Measurements from ENCODE around the gene ST3GAL6.

DNA sequence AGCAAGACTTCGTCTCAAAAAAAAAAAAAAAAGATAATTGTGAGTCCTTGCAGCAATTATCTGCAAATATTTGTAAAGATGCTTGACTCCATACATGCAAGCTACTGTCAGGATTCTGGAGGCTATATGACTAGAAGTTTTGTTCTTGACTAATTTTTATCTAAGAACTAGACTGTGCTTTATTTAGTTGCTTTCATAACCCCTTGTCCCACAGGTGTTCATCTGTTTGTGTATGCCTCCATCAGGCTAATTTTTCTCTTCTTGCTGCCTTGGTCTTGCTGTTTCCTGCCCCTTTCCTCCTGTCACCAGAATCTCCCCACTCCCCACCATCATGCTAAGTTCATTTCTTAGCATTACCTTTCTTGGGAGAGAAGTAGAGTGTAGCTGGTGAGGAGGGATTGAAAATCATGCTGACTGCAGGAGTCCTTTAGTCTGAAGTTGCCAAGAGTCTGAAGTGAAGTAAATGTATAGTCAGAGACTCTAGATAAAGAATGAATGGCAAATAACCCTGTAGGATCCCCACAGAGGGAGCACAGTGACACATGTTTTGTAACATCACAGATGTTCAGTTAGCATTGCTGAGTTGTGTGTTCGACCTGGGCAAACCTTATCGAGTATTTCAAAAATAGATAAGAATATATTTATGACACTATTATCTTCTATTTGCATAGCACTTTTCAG is 12.5 kb downstream of the ST3GAL6 start:
- no peak for TF ChIP-seq EZH2phosphoT487 (IDR thresholded peaks at IDR 0.05; ENCODE audit: borderline replicate concordance, low read depth, low read length)
- TF ChIP-seq, protein P1, sequence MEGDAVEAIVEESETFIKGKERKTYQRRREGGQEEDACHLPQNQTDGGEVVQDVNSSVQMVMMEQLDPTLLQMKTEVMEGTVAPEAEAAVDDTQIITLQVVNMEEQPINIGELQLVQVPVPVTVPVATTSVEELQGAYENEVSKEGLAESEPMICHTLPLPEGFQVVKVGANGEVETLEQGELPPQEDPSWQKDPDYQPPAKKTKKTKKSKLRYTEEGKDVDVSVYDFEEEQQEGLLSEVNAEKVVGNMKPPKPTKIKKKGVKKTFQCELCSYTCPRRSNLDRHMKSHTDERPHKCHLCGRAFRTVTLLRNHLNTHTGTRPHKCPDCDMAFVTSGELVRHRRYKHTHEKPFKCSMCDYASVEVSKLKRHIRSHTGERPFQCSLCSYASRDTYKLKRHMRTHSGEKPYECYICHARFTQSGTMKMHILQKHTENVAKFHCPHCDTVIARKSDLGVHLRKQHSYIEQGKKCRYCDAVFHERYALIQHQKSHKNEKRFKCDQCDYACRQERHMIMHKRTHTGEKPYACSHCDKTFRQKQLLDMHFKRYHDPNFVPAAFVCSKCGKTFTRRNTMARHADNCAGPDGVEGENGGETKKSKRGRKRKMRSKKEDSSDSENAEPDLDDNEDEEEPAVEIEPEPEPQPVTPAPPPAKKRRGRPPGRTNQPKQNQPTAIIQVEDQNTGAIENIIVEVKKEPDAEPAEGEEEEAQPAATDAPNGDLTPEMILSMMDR (conservative IDR thresholded peaks at IDR 0.05; ENCODE audit: low read length), result no peak

Data from OCI-LY7 (cell line).